ENCODE measurements around the gene SLC51B. TPM values are rescaled to one million over a fixed set of nuclear protein-coding genes. Genes with fewer than 3 reads are reported as not detected.

The SLC51B gene
- polyA plus RNA-seq, 1 donor from 2014 or later = not detected

DNA sequence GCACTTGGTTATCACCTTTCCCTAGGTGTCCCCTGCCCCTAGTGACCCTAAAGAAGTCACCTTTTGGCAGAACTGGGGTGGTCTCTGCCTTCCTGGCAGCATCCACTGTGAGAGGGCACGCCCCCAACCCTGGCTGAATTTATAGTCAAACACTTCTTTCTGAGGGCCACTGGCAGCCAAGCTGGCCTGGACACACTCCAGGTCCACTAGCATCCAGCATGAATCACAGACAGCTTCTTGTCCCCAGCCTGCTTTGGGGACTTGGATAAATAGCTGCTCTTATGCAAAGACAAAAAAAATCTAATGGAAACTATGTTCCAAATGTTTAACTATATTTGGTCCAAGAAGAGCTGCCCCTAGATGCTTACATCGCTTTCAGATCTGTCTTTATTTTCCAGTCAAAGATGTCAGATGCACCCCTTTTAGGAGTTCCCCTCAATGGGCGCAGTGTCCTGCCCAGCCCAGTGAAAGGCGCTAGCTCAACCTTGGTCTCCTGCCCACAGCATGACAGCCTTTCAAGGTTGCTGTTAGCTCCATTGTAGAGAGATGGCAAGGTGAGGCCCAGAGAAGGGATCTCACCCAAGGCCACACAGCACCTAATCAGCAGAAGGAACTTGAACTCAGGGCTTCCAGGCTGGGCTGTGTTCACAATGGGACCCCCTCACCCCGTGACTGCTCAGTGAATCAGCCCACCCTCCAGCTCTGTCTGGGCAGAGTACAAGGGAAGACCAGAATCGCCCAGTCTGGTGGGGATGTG, 15.6 kb downstream of the SLC51B start:
- H3K9me2 ChIP-seq (ENCODE audit: insufficient read depth, low read length) = no peaks in the 10 kb centered on the region
- TF ChIP-seq, protein P1, sequence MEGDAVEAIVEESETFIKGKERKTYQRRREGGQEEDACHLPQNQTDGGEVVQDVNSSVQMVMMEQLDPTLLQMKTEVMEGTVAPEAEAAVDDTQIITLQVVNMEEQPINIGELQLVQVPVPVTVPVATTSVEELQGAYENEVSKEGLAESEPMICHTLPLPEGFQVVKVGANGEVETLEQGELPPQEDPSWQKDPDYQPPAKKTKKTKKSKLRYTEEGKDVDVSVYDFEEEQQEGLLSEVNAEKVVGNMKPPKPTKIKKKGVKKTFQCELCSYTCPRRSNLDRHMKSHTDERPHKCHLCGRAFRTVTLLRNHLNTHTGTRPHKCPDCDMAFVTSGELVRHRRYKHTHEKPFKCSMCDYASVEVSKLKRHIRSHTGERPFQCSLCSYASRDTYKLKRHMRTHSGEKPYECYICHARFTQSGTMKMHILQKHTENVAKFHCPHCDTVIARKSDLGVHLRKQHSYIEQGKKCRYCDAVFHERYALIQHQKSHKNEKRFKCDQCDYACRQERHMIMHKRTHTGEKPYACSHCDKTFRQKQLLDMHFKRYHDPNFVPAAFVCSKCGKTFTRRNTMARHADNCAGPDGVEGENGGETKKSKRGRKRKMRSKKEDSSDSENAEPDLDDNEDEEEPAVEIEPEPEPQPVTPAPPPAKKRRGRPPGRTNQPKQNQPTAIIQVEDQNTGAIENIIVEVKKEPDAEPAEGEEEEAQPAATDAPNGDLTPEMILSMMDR (IDR thresholded peaks at IDR 0.05; ENCODE audit: poor library complexity, severe bottlenecking) = no peak
- TF ChIP-seq EP300 (conservative IDR thresholded peaks at IDR 0.05; ENCODE audit: poor library complexity, severe bottlenecking) (no peak), EZH2 (IDR thresholded peaks at IDR 0.05; ENCODE audit: borderline replicate concordance, insufficient read depth, low read length, poor library complexity, severe bottlenecking) (no peak), RAD21 (conservative IDR thresholded peaks at IDR 0.05) (no peak), TAF1 (IDR thresholded peaks at IDR 0.05; ENCODE audit: low read depth) (no peak), SMC3 (conservative IDR thresholded peaks at IDR 0.05; ENCODE audit: poor library complexity) (no peak), MXI1 (conservative IDR thresholded peaks at IDR 0.05; ENCODE audit: poor library complexity, severe bottlenecking) (no peak), POLR2AphosphoS5 (IDR thresholded peaks at IDR 0.05) (no peak)
- TF ChIP-seq, protein P2, sequence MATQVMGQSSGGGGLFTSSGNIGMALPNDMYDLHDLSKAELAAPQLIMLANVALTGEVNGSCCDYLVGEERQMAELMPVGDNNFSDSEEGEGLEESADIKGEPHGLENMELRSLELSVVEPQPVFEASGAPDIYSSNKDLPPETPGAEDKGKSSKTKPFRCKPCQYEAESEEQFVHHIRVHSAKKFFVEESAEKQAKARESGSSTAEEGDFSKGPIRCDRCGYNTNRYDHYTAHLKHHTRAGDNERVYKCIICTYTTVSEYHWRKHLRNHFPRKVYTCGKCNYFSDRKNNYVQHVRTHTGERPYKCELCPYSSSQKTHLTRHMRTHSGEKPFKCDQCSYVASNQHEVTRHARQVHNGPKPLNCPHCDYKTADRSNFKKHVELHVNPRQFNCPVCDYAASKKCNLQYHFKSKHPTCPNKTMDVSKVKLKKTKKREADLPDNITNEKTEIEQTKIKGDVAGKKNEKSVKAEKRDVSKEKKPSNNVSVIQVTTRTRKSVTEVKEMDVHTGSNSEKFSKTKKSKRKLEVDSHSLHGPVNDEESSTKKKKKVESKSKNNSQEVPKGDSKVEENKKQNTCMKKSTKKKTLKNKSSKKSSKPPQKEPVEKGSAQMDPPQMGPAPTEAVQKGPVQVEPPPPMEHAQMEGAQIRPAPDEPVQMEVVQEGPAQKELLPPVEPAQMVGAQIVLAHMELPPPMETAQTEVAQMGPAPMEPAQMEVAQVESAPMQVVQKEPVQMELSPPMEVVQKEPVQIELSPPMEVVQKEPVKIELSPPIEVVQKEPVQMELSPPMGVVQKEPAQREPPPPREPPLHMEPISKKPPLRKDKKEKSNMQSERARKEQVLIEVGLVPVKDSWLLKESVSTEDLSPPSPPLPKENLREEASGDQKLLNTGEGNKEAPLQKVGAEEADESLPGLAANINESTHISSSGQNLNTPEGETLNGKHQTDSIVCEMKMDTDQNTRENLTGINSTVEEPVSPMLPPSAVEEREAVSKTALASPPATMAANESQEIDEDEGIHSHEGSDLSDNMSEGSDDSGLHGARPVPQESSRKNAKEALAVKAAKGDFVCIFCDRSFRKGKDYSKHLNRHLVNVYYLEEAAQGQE (IDR thresholded peaks at IDR 0.05; ENCODE audit: borderline replicate concordance) = no peak
- no peak overlapping the region for H2AFZ ChIP-seq (ENCODE audit: low read depth, low read length)
- no peak overlapping the region for H3K4me2 ChIP-seq (ENCODE audit: low read length)
- peaks cover 3% of the 10 kb centered on the region for H3K27me3 ChIP-seq (ENCODE audit: insufficient read depth, low read depth, low read length)
- no peaks in the 10 kb centered on the region for H3K9me3 ChIP-seq (ENCODE audit: low read length)
- no peaks in the 10 kb centered on the region for H3K79me2 ChIP-seq (replicated peaks; ENCODE audit: insufficient read depth, low read length)
- no peak overlapping the region for H3K9ac ChIP-seq (ENCODE audit: low read length)
- H4K20me1 ChIP-seq (ENCODE audit: insufficient read depth) = no peaks in the 10 kb centered on the region
- H3F3A ChIP-seq (ENCODE audit: insufficient read depth, low read length, poor library complexity, severe bottlenecking) = no peaks in the 10 kb centered on the region
- no peak overlapping the region for H3K4me3 ChIP-seq (ENCODE audit: low read length)
- no peaks in the 10 kb centered on the region for H3K36me3 ChIP-seq (ENCODE audit: insufficient read depth, low read length)
- H3K27ac ChIP-seq (ENCODE audit: low read length) = no peak overlapping the region

DNA sequence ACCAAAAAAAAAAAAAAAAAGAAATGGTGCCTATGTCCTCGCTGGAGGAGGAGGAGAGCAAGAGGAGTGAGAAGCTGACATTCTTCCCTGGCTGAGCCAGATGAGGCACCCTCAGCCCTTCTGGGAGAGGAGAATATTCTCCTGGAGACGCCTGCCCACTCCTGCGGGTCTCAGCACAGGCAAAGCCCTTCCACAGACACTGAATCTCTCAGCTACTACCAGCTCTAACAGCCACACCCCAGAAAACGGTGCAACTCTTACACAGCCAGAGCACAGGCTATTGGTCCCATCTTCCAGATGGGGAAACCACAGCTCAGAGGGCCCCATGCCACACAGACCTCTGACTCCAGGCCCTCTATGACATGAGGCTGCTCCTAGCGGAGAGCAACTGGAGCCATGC, 16.9 kb downstream of the SLC51B start:
- Histone ChIP-seq H3K9ac (ENCODE audit: low read length) (no peak overlapping the region), H3K9me3 (ENCODE audit: low read length) (no peaks in the 10 kb centered on the region), H3K4me2 (ENCODE audit: low read length) (no peak overlapping the region), H3K79me2 (replicated peaks; ENCODE audit: insufficient read depth, low read length) (no peaks in the 10 kb centered on the region), H3K9me2 (ENCODE audit: insufficient read depth, low read length) (no peaks in the 10 kb centered on the region), H3F3A (ENCODE audit: insufficient read depth, low read length, poor library complexity, severe bottlenecking) (no peaks in the 10 kb centered on the region), H3K36me3 (ENCODE audit: insufficient read depth, low read length) (no peaks in the 10 kb centered on the region), H3K4me3 (ENCODE audit: low read length) (no peak overlapping the region), H3K27ac (ENCODE audit: low read length) (no peak overlapping the region), H2AFZ (ENCODE audit: low read depth, low read length) (no peak overlapping the region), H4K20me1 (ENCODE audit: insufficient read depth) (no peaks in the 10 kb centered on the region), H3K27me3 (ENCODE audit: insufficient read depth, low read depth, low read length) (peaks cover 15% of the 10 kb centered on the region)
- TF ChIP-seq MXI1 (conservative IDR thresholded peaks at IDR 0.05; ENCODE audit: poor library complexity, severe bottlenecking) (no peak), EZH2 (IDR thresholded peaks at IDR 0.05; ENCODE audit: borderline replicate concordance, insufficient read depth, low read length, poor library complexity, severe bottlenecking) (no peak), SMC3 (conservative IDR thresholded peaks at IDR 0.05; ENCODE audit: poor library complexity) (no peak)
- TF ChIP-seq, protein P2 (IDR thresholded peaks at IDR 0.05; ENCODE audit: borderline replicate concordance) = no peak
- TF ChIP-seq, protein P1 (IDR thresholded peaks at IDR 0.05; ENCODE audit: poor library complexity, severe bottlenecking) = no peak

Data from neural cell (in vitro differentiated cells).